ENCODE measurements around the gene BRSK2.

- TF ChIP-seq POLR2AphosphoS5 (IDR thresholded peaks at IDR 0.05), result no peak
- TF ChIP-seq CTCF (IDR thresholded peaks at IDR 0.05), result peak in 1 of 6 experiments; percentile 29
Measured at GRCh38 chr11:1487851-1488574, 98.3 kb downstream of the BRSK2 start.

Measured in upper lobe of left lung (tissue), 4 donors.